Measurements from ENCODE around the gene NUTM2A.
"Not testable (repeated sequence)": the region's sequence is repeated elsewhere in the genome, so short reads cannot be mapped to it uniquely, and the experiment has no call there.

- not testable (repeated sequence) for TF ChIP-seq CTCF (IDR thresholded peaks at IDR 0.05; ENCODE audit: low read length); EZH2 (optimal IDR thresholded peaks at IDR 0.05; ENCODE audit: low read depth, low read length)
Observed at GRCh38 chr10:87191841-87192240, 33.4 kb upstream of the NUTM2A start.

Data from MM.1S (cell line).